A549 (cell line): ENCODE data around the gene DGUOK. TPM values are rescaled to one million over a fixed set of nuclear protein-coding genes. Genes with fewer than 3 reads are reported as not detected.
"Not testable (repeated sequence)": the region's sequence is repeated elsewhere in the genome, so short reads cannot be mapped to it uniquely, and the experiment has no call there.

Experiments
- ATAC-seq, 2 experiments: fragments of 200-7000 bp in 1 of 2; fragments of >200 bp in 1 of 2; cut with Nextera tagmentation in 1 of 2; cut with Tn5 transposase in 1 of 2; 3 replicates each; pipeline versions ENCODE4 v1.8.0 to v1.9.1; 2018 to 2020; ENCODE audit warnings: mild to moderate bottlenecking in 1 of 2, moderate library complexity in 1 of 2
- CTCF ChIA-PET: fragments of 300-600 bp; sonication (Branson Sonifier 250); formaldehyde crosslinking; extraction: SDS; loops from one replicate; lab custom pipeline; 2021; ENCODE audit warnings: antibody characterized with exemption, inconsistent platforms; lab: Yijun Ruan, JAX
- POLR2A ChIA-PET: fragments of 350-600 bp; formaldehyde crosslinking; extraction: SDS; loops from one replicate; lab custom pipeline; 2021; ENCODE audit warnings: antibody characterized with exemption, inconsistent platforms; lab: Yijun Ruan, JAX
- DNase-seq, 2 experiments: peaks; one replicate each; pipeline versions ENCODE4 v3.0.0 to v3.0.0-alpha.2; 2011 to 2016; ENCODE audit warnings: low read depth in 1 of 2, low spot score in 1 of 2
- FAIRE-seq: peaks from 2 replicates; lab custom pipeline; 2011; peaks lifted over from hg19 to GRCh38; lab: Jason Lieb, UNC
- H3K27ac ChIP-seq, 2 experiments: fragments of >200 bp; sonication (Bioruptor Twin); formaldehyde crosslinking; 3 replicates each; pipeline ENCODE4 v1.5.1; 2016 to 2017
- H3K4me1 ChIP-seq: fragments of >200 bp; sonication (Bioruptor Twin); formaldehyde crosslinking; 3 replicates; pipeline ENCODE4 v1.6.1; 2016
- H3K4me2 ChIP-seq: fragments of >200 bp; sonication (Bioruptor Twin); formaldehyde crosslinking; 3 replicates; pipeline ENCODE4 v1.6.1; 2016
- H3K4me3 ChIP-seq: fragments of >200 bp; sonication (Bioruptor Twin); formaldehyde crosslinking; 3 replicates; pipeline ENCODE4 v1.5.1; 2016
- H3K9me3 ChIP-seq: fragments of >200 bp; sonication (Bioruptor Twin); formaldehyde crosslinking; 3 replicates; pipeline ENCODE4 v1.6.1; 2016
- CBX2 ChIP-seq: fragments of 200-600 bp; sonication (generic); IDR thresholded peaks from 2 replicates; pipeline ENCODE4 v1.6.1; 2016; ENCODE audit warnings: low read depth, mild to moderate bottlenecking, borderline replicate concordance
- CEBPB ChIP-seq, 2 experiments: fragments of >200 bp in 1 of 2; sonication (Bioruptor Twin) in 1 of 2; formaldehyde crosslinking in 1 of 2; IDR thresholded peaks; 2 replicates each; pipeline ENCODE4 v1.6.1; 2012 to 2016
- CHD2 ChIP-seq: fragments of 150-350 bp; IDR thresholded peaks from 2 replicates; pipeline ENCODE4 v1.6.1; 2014; ENCODE audit warnings: low read length; ENCODE audit not compliant: partially characterized antibody
- CTCF ChIP-seq: fragments of >200 bp; sonication (Bioruptor Twin); formaldehyde crosslinking; IDR thresholded peaks from 3 replicates; pipeline ENCODE4 v1.5.1; 2016
- E2F6 ChIP-seq: IDR thresholded peaks from 2 replicates; pipeline ENCODE4 v1.6.1; 2012; ENCODE audit warnings: low read depth, borderline replicate concordance
- FOSB ChIP-seq: fragments of 250-450 bp; sonication (Bioruptor Pico); IDR thresholded peaks from 2 replicates; pipeline ENCODE4 v1.5.0; 2020; ENCODE audit warnings: mild to moderate bottlenecking, moderate library complexity
- FOSL2 ChIP-seq, 2 experiments: fragments of 450-650 bp in 1 of 2; fragments of >200 bp in 1 of 2; sonication (Bioruptor Twin) in 1 of 2; formaldehyde crosslinking; IDR thresholded peaks; 2 replicates each; pipeline versions ENCODE4 v1.5.0 to v1.6.1; 2016 to 2020; ENCODE audit warnings: mild to moderate bottlenecking in 1 of 2, moderate library complexity in 1 of 2
- GATA3 ChIP-seq: IDR thresholded peaks from 2 replicates; pipeline ENCODE4 v1.6.1; 2012; ENCODE audit warnings: borderline replicate concordance
- JUN ChIP-seq, 2 experiments: fragments of >200 bp; sonication (Bioruptor Twin); formaldehyde crosslinking; IDR thresholded peaks; 2 replicates in 1 of 2; 3 replicates in 1 of 2; pipeline ENCODE4 v1.6.1; 2016 to 2017
- JUNB ChIP-seq: fragments of >200 bp; sonication (Bioruptor Twin); formaldehyde crosslinking; IDR thresholded peaks from 2 replicates; pipeline ENCODE4 v1.6.1; 2016
- KDM1A ChIP-seq: fragments of 200-600 bp; sonication (generic); IDR thresholded peaks from 2 replicates; pipeline ENCODE4 v1.6.1; 2016; ENCODE audit warnings: low read depth, mild to moderate bottlenecking
- MAFK ChIP-seq: fragments of 450-650 bp; IDR thresholded peaks from 2 replicates; pipeline ENCODE4 v1.6.1; 2014; ENCODE audit not compliant: partially characterized antibody
- MYC ChIP-seq: IDR thresholded peaks from 2 replicates; pipeline ENCODE4 v1.6.1; 2012; ENCODE audit warnings: mild to moderate bottlenecking, inconsistent platforms, low read length, improper control_type of control experiment, borderline replicate concordance
- NFE2L2 ChIP-seq: fragments of 150-350 bp; conservative IDR thresholded peaks from 2 replicates; pipeline ENCODE4 v1.6.1; 2014; ENCODE audit warnings: low read length
- NPAS2 ChIP-seq: fragments of 250-450 bp; sonication (Bioruptor Pico); IDR thresholded peaks from 2 replicates; pipeline ENCODE4 v1.8.0; 2022; ENCODE audit warnings: mild to moderate bottlenecking, moderate library complexity, borderline replicate concordance
- NR3C1 ChIP-seq: fragments of >200 bp; sonication (Bioruptor Twin); formaldehyde crosslinking; IDR thresholded peaks from 3 replicates; pipeline ENCODE4 v1.6.1; 2017
- PHF8 ChIP-seq: fragments of 200-600 bp; sonication (generic); IDR thresholded peaks from 2 replicates; pipeline ENCODE4 v1.6.1; 2016; ENCODE audit warnings: low read depth, mild to moderate bottlenecking, antibody characterized with exemption, moderate library complexity, borderline replicate concordance
- POLR2A ChIP-seq: IDR thresholded peaks from 2 replicates; pipeline ENCODE4 v1.6.1; 2012; ENCODE audit warnings: mild to moderate bottlenecking, low read length
- POLR2AphosphoS2 ChIP-seq: conservative IDR thresholded peaks from 2 replicates; pipeline ENCODE4 v1.6.1; 2012; ENCODE audit warnings: low read length, improper control_type of control experiment, inconsistent platforms
- RAD21 ChIP-seq, 2 experiments: fragments of >200 bp in 1 of 2; sonication (Bioruptor Twin) in 1 of 2; formaldehyde crosslinking in 1 of 2; IDR thresholded peaks in 1 of 2; conservative IDR thresholded peaks in 1 of 2; 2 replicates in 1 of 2; 3 replicates in 1 of 2; pipeline ENCODE4 v1.6.1; 2012 to 2018; ENCODE audit warnings: inconsistent platforms in 1 of 2
- RCOR1 ChIP-seq: fragments of 150-350 bp; IDR thresholded peaks from 2 replicates; pipeline ENCODE4 v1.6.1; 2014; ENCODE audit warnings: antibody characterized with exemption, low read length, low read depth
- RFX5 ChIP-seq: fragments of 450-650 bp; IDR thresholded peaks from 2 replicates; pipeline ENCODE4 v1.7.1; 2014; ENCODE audit warnings: antibody characterized with exemption, mild to moderate bottlenecking, moderate library complexity
- RNF2 ChIP-seq: fragments of 200-600 bp; sonication (generic); IDR thresholded peaks from 2 replicates; pipeline ENCODE4 v1.6.1; 2016; ENCODE audit warnings: low read depth, mild to moderate bottlenecking, antibody characterized with exemption, moderate library complexity, borderline replicate concordance
- TFCP2L1 ChIP-seq: fragments of 250-450 bp; sonication (Bioruptor Pico); IDR thresholded peaks from 2 replicates; pipeline ENCODE4 v1.5.0; 2021; ENCODE audit warnings: mild to moderate bottlenecking
- TP53 ChIP-seq: fragments of 250-450 bp; sonication (Bioruptor Pico); IDR thresholded peaks from 2 replicates; pipeline ENCODE4 v1.5.0; 2021; ENCODE audit warnings: mild to moderate bottlenecking, moderate library complexity
- ZSCAN20 ChIP-seq: fragments of 250-450 bp; sonication (Bioruptor Pico); IDR thresholded peaks from 2 replicates; pipeline ENCODE4 v1.8.0; 2022; ENCODE audit warnings: mild to moderate bottlenecking, moderate library complexity
- WGBS: methylation state at CpG from one replicate; pipeline ENCODE4 v1.1.6; 2017; ENCODE audit errors: missing lambda C conversion rate; 5-methylcytosine and 5-hydroxymethylcytosine counted together
- polyA plus RNA-seq, 4 experiments: library from polyadenylated mRNA; depleted of rRNA in 3 of 4; stranded (reverse); fragments of >200 nt; fragmentation: RNase III in 1 of 4; extraction: RNeasy Plus Mini Kit Qiagen cat#74134 plus additional on column Dnase treatment in 1 of 4; gene quantifications; 2 replicates in 3 of 4; 3 replicates in 1 of 4; pipeline ENCODE4 v1.2.3, GENCODE V29; 2011 to 2017
- TF ChIP-seq, protein P1 (sequence below): fragments of >200 bp; sonication (Bioruptor Twin); formaldehyde crosslinking; IDR thresholded peaks from 2 replicates; pipeline ENCODE4 v1.6.1; 2016
- TF ChIP-seq, protein P2 (sequence below): IDR thresholded peaks from 2 replicates; pipeline ENCODE4 v1.6.1; 2012
- TF ChIP-seq, protein P3 (sequence below): fragments of 250-450 bp; sonication (Bioruptor Pico); IDR thresholded peaks from 2 replicates; pipeline ENCODE4 v1.5.0; 2021; ENCODE audit warnings: mild to moderate bottlenecking, moderate library complexity, borderline replicate concordance

DGUOK gene
- polyA plus RNA-seq, 2 of the 4 experiments (the other 2 are of a cell fraction), result 128 to 145 TPM

GRCh38 chr2:73886357-73886756, 40.3 kb upstream of the DGUOK start:
- Histone ChIP-seq H3K4me2 (no peak overlapping the region), H3K27ac (no peak overlapping the region), H3K4me3 (no peak overlapping the region), H3K9me3 (no peaks in the 10 kb centered on the region), H3K4me1 (peaks cover 8% of the 10 kb centered on the region; the same call in 2 of the 3 replicates)
- DNase-seq (no peak), ATAC-seq (no peak), FAIRE-seq (no peak)
- CTCF ChIA-PET, result no interaction called here
- TF ChIP-seq MYC, result no peak
- TF ChIP-seq CHD2, result no peak
- no peak for TF ChIP-seq TP53
- TF ChIP-seq RCOR1, result no peak
- TF ChIP-seq, protein P1, sequence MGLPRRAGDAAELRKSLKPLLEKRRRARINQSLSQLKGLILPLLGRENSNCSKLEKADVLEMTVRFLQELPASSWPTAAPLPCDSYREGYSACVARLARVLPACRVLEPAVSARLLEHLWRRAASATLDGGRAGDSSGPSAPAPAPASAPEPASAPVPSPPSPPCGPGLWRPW, result no peak
- TF ChIP-seq NPAS2 (CRISPR knock-in tag), result no peak
- no peak for TF ChIP-seq POLR2AphosphoS2
- TF ChIP-seq GATA3, result no peak
- TF ChIP-seq RAD21 (conservative IDR thresholded peaks at IDR 0.05 in 1 of 2, IDR thresholded peaks at IDR 0.05 in 1 of 2), result no peak
- TF ChIP-seq, protein P2, sequence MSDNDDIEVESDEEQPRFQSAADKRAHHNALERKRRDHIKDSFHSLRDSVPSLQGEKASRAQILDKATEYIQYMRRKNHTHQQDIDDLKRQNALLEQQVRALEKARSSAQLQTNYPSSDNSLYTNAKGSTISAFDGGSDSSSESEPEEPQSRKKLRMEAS, result no peak
- no peak for TF ChIP-seq RFX5
- TF ChIP-seq NR3C1, result no peak
- no peak for TF ChIP-seq KDM1A
- TF ChIP-seq JUN (IDR thresholded peaks at IDR 0.05), result no peak
- no peak for TF ChIP-seq ZSCAN20 (CRISPR knock-in tag)
- TF ChIP-seq JUNB, result no peak
- no peak for TF ChIP-seq MAFK
- no peak for TF ChIP-seq CEBPB (IDR thresholded peaks at IDR 0.05)
- TF ChIP-seq CBX2, result no peak
- POLR2A ChIA-PET, result no interaction called here
- whole genome bisulfite sequencing, result 57% methylated on average over 4 of the region's 4 CpGs

DNA sequence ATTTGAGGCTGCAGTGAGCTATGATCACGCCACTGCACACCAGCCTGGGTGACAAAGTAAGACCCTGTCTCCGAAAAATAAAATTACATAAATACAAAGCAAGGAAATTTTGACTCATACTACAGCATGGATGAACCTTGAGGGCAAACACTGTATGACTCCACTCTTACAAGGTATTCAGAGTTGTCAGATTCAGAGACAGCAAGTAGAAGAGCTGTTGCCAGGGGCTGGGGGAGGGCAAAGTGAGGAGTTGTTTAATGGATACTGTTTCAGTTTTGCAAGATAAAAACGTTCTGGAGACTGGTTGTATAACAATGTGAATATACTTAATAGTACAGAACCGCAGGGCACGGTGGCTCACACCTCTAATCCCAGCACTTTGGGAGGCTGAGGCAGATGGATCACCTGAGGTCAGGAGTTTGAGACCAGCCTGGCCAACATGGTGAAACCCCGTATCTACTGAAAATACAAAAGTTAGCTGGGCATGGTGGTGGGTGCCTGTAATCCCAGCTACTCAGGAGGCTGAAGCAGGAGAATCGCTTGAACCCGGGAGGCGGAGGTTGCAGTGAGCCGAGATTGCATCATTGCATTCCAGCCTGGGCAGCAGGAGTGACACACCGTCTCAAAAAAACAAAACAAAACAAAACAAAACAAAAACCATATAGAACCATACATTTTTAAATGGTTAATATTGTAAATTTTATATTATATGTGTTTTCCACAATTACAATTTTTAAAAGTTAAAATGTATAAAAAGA, 38.9 kb upstream of the DGUOK start:
- CTCF ChIA-PET, H3K27ac ChIP-seq, DNase-seq, H3K4me1 ChIP-seq, H3K4me3 ChIP-seq, POLR2A ChIA-PET, FAIRE-seq, H3K9me3 ChIP-seq: not testable (repeated sequence)
- 0 out of 4 replicates have a peak, but pooled peaks of 1 of the 2 experiments have one; percentile 19 for TF ChIP-seq CEBPB (IDR thresholded peaks at IDR 0.05)
- peak overlapping the region; percentile 28 for H3K4me2 ChIP-seq
- 61% methylated on average over 11 of the region's 11 CpGs for WGBS
- ATAC-seq, result peak in 1 of 2 experiments; percentile 33; a peak in 1 of 6 replicates

DNA sequence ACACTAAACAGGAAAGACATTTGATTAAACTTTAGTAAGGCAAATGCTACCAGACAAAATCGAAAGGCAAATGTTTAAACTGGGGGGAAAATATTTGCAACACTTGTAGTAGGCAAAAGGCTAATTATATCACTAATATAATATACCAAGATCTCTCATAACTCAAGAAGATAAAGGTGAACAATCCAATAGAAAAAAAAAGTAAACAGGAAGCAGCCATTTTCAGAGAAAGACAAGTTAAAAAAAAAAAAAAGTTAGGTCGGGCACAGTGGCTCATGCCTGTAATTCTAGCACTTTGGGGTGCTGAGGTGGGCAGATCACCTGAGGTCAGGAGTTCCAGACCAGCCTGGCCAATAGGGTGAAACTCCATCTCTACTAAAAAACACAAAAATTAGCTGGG, 38.3 kb upstream of the DGUOK start:
- no peak for DNase-seq
- H3K27ac ChIP-seq, result no peak overlapping the region
- no peak for ATAC-seq
- no peak for FAIRE-seq
- peak overlapping the region; percentile 28 for H3K4me2 ChIP-seq
- WGBS, result 28% methylated on average over 2 of the region's 2 CpGs
- H3K4me3 ChIP-seq, result no peak overlapping the region
- no peaks in the 10 kb centered on the region for H3K9me3 ChIP-seq
- CTCF ChIA-PET, result interaction anchor here (0.8 kb wide), 1 partner anchor 64 kb away, joined by 5 read pairs; no protein-coding TSS in a partner anchor
- POLR2A ChIA-PET, result no interaction called here
- TF ChIP-seq FOSB (CRISPR knock-in tag) (no peak), PHF8 (no peak), TFCP2L1 (CRISPR knock-in tag) (no peak), FOSL2 (IDR thresholded peaks at IDR 0.05) (no peak), FOSL2 (CRISPR knock-in tag; IDR thresholded peaks at IDR 0.05) (no peak), GATA3 (no peak), NFE2L2 (no peak), RNF2 (no peak), E2F6 (no peak), MYC (no peak), POLR2A (no peak), TP53 (no peak), NPAS2 (CRISPR knock-in tag) (no peak), KDM1A (no peak), CTCF (no peak), RCOR1 (no peak)
- TF ChIP-seq, protein P3, sequence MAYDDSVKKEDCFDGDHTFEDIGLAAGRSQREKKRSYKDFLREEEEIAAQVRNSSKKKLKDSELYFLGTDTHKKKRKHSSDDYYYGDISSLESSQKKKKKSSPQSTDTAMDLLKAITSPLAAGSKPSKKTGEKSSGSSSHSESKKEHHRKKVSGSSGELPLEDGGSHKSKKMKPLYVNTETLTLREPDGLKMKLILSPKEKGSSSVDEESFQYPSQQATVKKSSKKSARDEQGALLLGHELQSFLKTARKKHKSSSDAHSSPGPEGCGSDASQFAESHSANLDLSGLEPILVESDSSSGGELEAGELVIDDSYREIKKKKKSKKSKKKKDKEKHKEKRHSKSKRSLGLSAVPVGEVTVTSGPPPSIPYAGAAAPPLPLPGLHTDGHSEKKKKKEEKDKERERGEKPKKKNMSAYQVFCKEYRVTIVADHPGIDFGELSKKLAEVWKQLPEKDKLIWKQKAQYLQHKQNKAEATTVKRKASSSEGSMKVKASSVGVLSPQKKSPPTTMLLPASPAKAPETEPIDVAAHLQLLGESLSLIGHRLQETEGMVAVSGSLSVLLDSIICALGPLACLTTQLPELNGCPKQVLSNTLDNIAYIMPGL (CRISPR knock-in tag), result no peak
- H3K4me1 ChIP-seq, result peaks cover 8% of the 10 kb centered on the region; the same call in 2 of the 3 replicates
